Erythroblast (primary cell): ENCODE results near the gene DGLUCY.

Experiments used
- GATA1 ChIP-seq: IDR thresholded peaks from 2 replicates; pipeline ENCODE4 v1.6.1; 2011; ENCODE audit warnings: low read depth, mild to moderate bottlenecking, control low read depth, low read length, moderate library complexity
- POLR2A ChIP-seq: IDR thresholded peaks from 2 replicates; pipeline ENCODE4 v1.6.1; 2011; ENCODE audit warnings: mild to moderate bottlenecking, low read length

GRCh38 chr14:91264151-91265150 is 150.6 kb downstream of the DGLUCY start:
- TF ChIP-seq POLR2A = no peak
- no peak for TF ChIP-seq GATA1
